ENCODE measurements around the gene LYRM4.
A peak's percentile ranks its signal among the peaks of the same experiment; 100 is the strongest.

LYRM4 gene

GRCh38 chr6:5079692-5080091, 181.1 kb downstream of the LYRM4 start:
- 96% methylated on average over 2 of the region's 2 CpGs for WGBS
- Histone ChIP-seq H3K9ac (ENCODE audit: low read length) (no peak overlapping the region), H3K27me3 (ENCODE audit: control insufficient read depth in 1 of 2, insufficient read depth in 1 of 2, low read length in 2 of 2) (no peaks in the 10 kb centered on the region), H3K4me2 (ENCODE audit: low read length, poor library complexity, severe bottlenecking) (no peak overlapping the region), H2BK12ac (ENCODE audit: low read length in 2 of 2) (no peak overlapping the region), H2BK120ac (ENCODE audit: low read depth, low read length) (no peak overlapping the region), H3K4ac (ENCODE audit: low read depth in 1 of 2, low read length in 2 of 2) (no peak overlapping the region), H2BK5ac (ENCODE audit: low read depth, low read length, poor library complexity, severe bottlenecking) (no peak overlapping the region), H3K36me3 (ENCODE audit: control insufficient read depth in 1 of 2, insufficient read depth in 2 of 2, low read depth in 1 of 2, low read length in 2 of 2) (no peaks in the 10 kb centered on the region), H2AFZ (ENCODE audit: low read depth, low read length) (no peak overlapping the region), H2BK15ac (ENCODE audit: low read depth, poor library complexity, severe bottlenecking) (no peak overlapping the region), H3K79me1 (replicated peaks; ENCODE audit: low read length, poor library complexity, severe bottlenecking) (no peaks in the 10 kb centered on the region), H3K4me1 (ENCODE audit: control insufficient read depth, insufficient read depth, low read depth, low read length) (peaks cover 17% of the 10 kb centered on the region), H3K14ac (ENCODE audit: low read length in 2 of 2) (no peak overlapping the region), H3K18ac (ENCODE audit: low read depth in 1 of 2, low read length in 2 of 2) (no peak overlapping the region), H4K8ac (ENCODE audit: low read length) (no peak overlapping the region), H3K4me3 (ENCODE audit: insufficient read depth in 1 of 2, low read depth in 1 of 2, low read length in 2 of 2) (no peak overlapping the region), H3K23ac (ENCODE audit: low read length in 2 of 2) (no peak overlapping the region), H4K91ac (ENCODE audit: low read length) (no peak overlapping the region), H2AK5ac (ENCODE audit: low read length, severe bottlenecking) (no peak overlapping the region), H3K9me3 (ENCODE audit: control insufficient read depth, low read length) (no peaks in the 10 kb centered on the region), H3K27ac (ENCODE audit: low read length, poor library complexity, severe bottlenecking) (no peak overlapping the region)
- no peak for DNase-seq

- Histone ChIP-seq H2AFZ (ENCODE audit: low read depth, low read length) (no peak overlapping the region), H3K4me2 (ENCODE audit: low read length, poor library complexity, severe bottlenecking) (no peak overlapping the region), H2AK5ac (ENCODE audit: low read length, severe bottlenecking) (no peak overlapping the region), H3K9ac (ENCODE audit: low read length) (no peak overlapping the region), H3K14ac (ENCODE audit: low read length in 2 of 2) (no peak overlapping the region), H4K91ac (ENCODE audit: low read length) (no peak overlapping the region), H2BK12ac (ENCODE audit: low read length in 2 of 2) (no peak overlapping the region), H3K4me1 (ENCODE audit: control insufficient read depth, insufficient read depth, low read depth, low read length) (peaks cover 10% of the 10 kb centered on the region), H3K4ac (ENCODE audit: low read depth in 1 of 2, low read length in 2 of 2) (no peak overlapping the region), H3K23ac (ENCODE audit: low read length in 2 of 2) (no peak overlapping the region), H4K8ac (ENCODE audit: low read length) (no peak overlapping the region), H2BK120ac (ENCODE audit: low read depth, low read length) (no peak overlapping the region), H3K27ac (ENCODE audit: low read length, poor library complexity, severe bottlenecking) (no peak overlapping the region), H3K4me3 (ENCODE audit: insufficient read depth in 1 of 2, low read depth in 1 of 2, low read length in 2 of 2) (no peak overlapping the region), H2BK5ac (ENCODE audit: low read depth, low read length, poor library complexity, severe bottlenecking) (no peak overlapping the region), H3K18ac (ENCODE audit: low read depth in 1 of 2, low read length in 2 of 2) (no peak overlapping the region), H3K27me3 (ENCODE audit: control insufficient read depth in 1 of 2, insufficient read depth in 1 of 2, low read length in 2 of 2) (no peaks in the 10 kb centered on the region), H2BK15ac (ENCODE audit: low read depth, poor library complexity, severe bottlenecking) (no peak overlapping the region), H3K9me3 (ENCODE audit: control insufficient read depth, low read length) (no peaks in the 10 kb centered on the region), H3K79me1 (replicated peaks; ENCODE audit: low read length, poor library complexity, severe bottlenecking) (no peaks in the 10 kb centered on the region), H3K36me3 (ENCODE audit: control insufficient read depth in 1 of 2, insufficient read depth in 2 of 2, low read depth in 1 of 2, low read length in 2 of 2) (no peaks in the 10 kb centered on the region)
- WGBS, result 80% methylated on average over 2 of the region's 5 CpGs
- DNase-seq, result no peak
These were observed 182.6 kb downstream of the LYRM4 start for GRCh38 chr6:5078121-5078669.

DNA sequence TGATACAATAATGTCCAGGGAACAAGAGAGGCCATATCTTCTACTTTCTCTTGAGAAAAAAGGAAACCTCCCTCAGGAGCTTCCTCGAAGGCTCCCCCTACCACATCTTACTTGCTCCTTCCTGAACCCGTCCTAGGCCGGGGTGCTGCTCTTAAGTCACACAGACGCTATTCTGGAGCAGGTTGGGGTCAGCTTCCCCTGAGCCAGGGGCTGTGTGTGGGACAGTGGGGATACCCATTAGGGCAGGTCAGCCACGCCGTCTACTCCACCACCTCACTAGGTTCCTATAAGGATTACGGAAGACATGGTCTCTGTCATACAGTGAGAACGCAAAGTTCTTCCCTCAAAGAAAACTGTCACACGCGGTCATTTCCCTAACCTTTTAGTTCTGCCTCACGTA, 183.8 kb downstream of the LYRM4 start:
- Histone ChIP-seq H3K9me3 (ENCODE audit: control insufficient read depth, low read length) (no peaks in the 10 kb centered on the region), H3K79me1 (replicated peaks; ENCODE audit: low read length, poor library complexity, severe bottlenecking) (no peaks in the 10 kb centered on the region), H3K9ac (ENCODE audit: low read length) (no peak overlapping the region), H2BK120ac (ENCODE audit: low read depth, low read length) (no peak overlapping the region), H4K91ac (ENCODE audit: low read length) (no peak overlapping the region), H2BK12ac (ENCODE audit: low read length in 2 of 2) (no peak overlapping the region), H3K4me1 (ENCODE audit: control insufficient read depth, insufficient read depth, low read depth, low read length) (peaks cover 3% of the 10 kb centered on the region), H3K36me3 (ENCODE audit: control insufficient read depth in 1 of 2, insufficient read depth in 2 of 2, low read depth in 1 of 2, low read length in 2 of 2) (no peaks in the 10 kb centered on the region), H3K23ac (ENCODE audit: low read length in 2 of 2) (no peak overlapping the region), H3K14ac (ENCODE audit: low read length in 2 of 2) (no peak overlapping the region), H2AK5ac (ENCODE audit: low read length, severe bottlenecking) (no peak overlapping the region), H2BK5ac (ENCODE audit: low read depth, low read length, poor library complexity, severe bottlenecking) (no peak overlapping the region), H2BK15ac (ENCODE audit: low read depth, poor library complexity, severe bottlenecking) (no peak overlapping the region), H3K4me3 (ENCODE audit: insufficient read depth in 1 of 2, low read depth in 1 of 2, low read length in 2 of 2) (no peak overlapping the region), H3K18ac (ENCODE audit: low read depth in 1 of 2, low read length in 2 of 2) (no peak overlapping the region), H3K27ac (ENCODE audit: low read length, poor library complexity, severe bottlenecking) (no peak overlapping the region), H3K4me2 (ENCODE audit: low read length, poor library complexity, severe bottlenecking) (no peak overlapping the region), H3K4ac (ENCODE audit: low read depth in 1 of 2, low read length in 2 of 2) (no peak overlapping the region), H4K8ac (ENCODE audit: low read length) (no peak overlapping the region), H2AFZ (ENCODE audit: low read depth, low read length) (no peak overlapping the region), H3K27me3 (ENCODE audit: control insufficient read depth in 1 of 2, insufficient read depth in 1 of 2, low read length in 2 of 2) (no peaks in the 10 kb centered on the region)
- 95% methylated on average over 11 of the region's 11 CpGs for WGBS
- DNase-seq, result no peak

DNA sequence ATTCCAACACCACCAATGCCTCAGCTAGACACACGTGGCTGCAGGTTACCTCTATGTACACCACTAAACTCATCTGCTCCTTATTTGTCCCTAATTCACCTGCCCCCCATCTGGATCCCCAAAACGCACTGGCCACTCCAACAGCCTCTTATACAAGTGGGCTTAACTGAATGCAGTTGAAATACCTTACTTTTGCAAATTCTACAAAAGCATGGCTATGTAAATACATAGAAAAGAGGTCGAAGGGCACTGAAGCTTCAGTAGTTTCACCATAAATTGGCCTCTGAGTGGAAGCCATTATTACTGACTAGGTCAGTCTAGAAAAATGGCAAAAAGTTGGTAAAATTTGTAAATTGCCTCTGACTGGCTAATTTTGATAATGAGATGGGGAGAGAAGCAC, 186.8 kb downstream of the LYRM4 start:
- H2AK5ac ChIP-seq (ENCODE audit: low read length, severe bottlenecking), result peak overlapping the region; percentile 20
- no peak overlapping the region for H2AFZ ChIP-seq (ENCODE audit: low read depth, low read length)
- H4K91ac ChIP-seq (ENCODE audit: low read length), result peak overlapping the region; percentile 18
- H3K4me3 ChIP-seq (ENCODE audit: insufficient read depth in 1 of 2, low read depth in 1 of 2, low read length in 2 of 2), result no peak overlapping the region
- no peak overlapping the region for H3K23ac ChIP-seq (ENCODE audit: low read length in 2 of 2)
- no peak overlapping the region for H3K4ac ChIP-seq (ENCODE audit: low read depth in 1 of 2, low read length in 2 of 2)
- WGBS, result 91% methylated on average over 3 of the region's 3 CpGs
- no peaks in the 10 kb centered on the region for H3K36me3 ChIP-seq (ENCODE audit: control insufficient read depth in 1 of 2, insufficient read depth in 2 of 2, low read depth in 1 of 2, low read length in 2 of 2)
- H2BK15ac ChIP-seq (ENCODE audit: low read depth, poor library complexity, severe bottlenecking), result no peak overlapping the region
- DNase-seq, result no peak
- H3K14ac ChIP-seq (ENCODE audit: low read length in 2 of 2), result no peak overlapping the region
- no peak overlapping the region for H2BK12ac ChIP-seq (ENCODE audit: low read length in 2 of 2)
- peaks cover 7% of the 10 kb centered on the region for H3K4me1 ChIP-seq (ENCODE audit: control insufficient read depth, insufficient read depth, low read depth, low read length)
- H3K27ac ChIP-seq (ENCODE audit: low read length, poor library complexity, severe bottlenecking), result no peak overlapping the region
- no peaks in the 10 kb centered on the region for H3K27me3 ChIP-seq (ENCODE audit: control insufficient read depth in 1 of 2, insufficient read depth in 1 of 2, low read length in 2 of 2)
- H2BK120ac ChIP-seq (ENCODE audit: low read depth, low read length), result no peak overlapping the region
- no peak overlapping the region for H3K9ac ChIP-seq (ENCODE audit: low read length)
- no peak overlapping the region for H3K4me2 ChIP-seq (ENCODE audit: low read length, poor library complexity, severe bottlenecking)
- H4K8ac ChIP-seq (ENCODE audit: low read length), result no peak overlapping the region
- no peak overlapping the region for H3K18ac ChIP-seq (ENCODE audit: low read depth in 1 of 2, low read length in 2 of 2)
- H3K9me3 ChIP-seq (ENCODE audit: control insufficient read depth, low read length), result no peaks in the 10 kb centered on the region
- no peaks in the 10 kb centered on the region for H3K79me1 ChIP-seq (replicated peaks; ENCODE audit: low read length, poor library complexity, severe bottlenecking)
- no peak overlapping the region for H2BK5ac ChIP-seq (ENCODE audit: low read depth, low read length, poor library complexity, severe bottlenecking)

Measured in mesenchymal stem cell (in vitro differentiated cells and primary cell).